GM19463 (cell line): Measurements from ENCODE around the gene SMARCD2.
"Not testable (repeated sequence)": the region's sequence is repeated elsewhere in the genome, so short reads cannot be mapped to it uniquely, and the experiment has no call there.

Source experiments
- ATAC-seq: cut with Tn5 transposase; IDR thresholded peaks from one replicate; pipeline ENCODE4 v1.9.1; 2021; ENCODE audit warnings: mild to moderate bottlenecking, moderate library complexity; ENCODE audit not compliant: unreplicated experiment

The SMARCD2 gene

GRCh38 chr17:63853260-63853659 lies 10.8 kb upstream of the SMARCD2 start:
- ATAC-seq, result no peak

- ATAC-seq, result no peak
Observed at GRCh38 chr17:63850401-63850800, 7.9 kb upstream of the SMARCD2 start.

GRCh38 chr17:63848834-63849689 lies 6.6 kb upstream of the SMARCD2 start:
- ATAC-seq, result peak; percentile 95

GRCh38 chr17:63847525-63848249 lies 5.2 kb upstream of the SMARCD2 start:
- no peak for ATAC-seq

- no peak for ATAC-seq
Observed at GRCh38 chr17:63845509-63845908, 3.0 kb upstream of the SMARCD2 start.

GRCh38 chr17:63843910-63844677 lies 1.6 kb upstream of the SMARCD2 start:
- ATAC-seq, result no peak

GRCh38 chr17:63843387-63843888 lies 953 bp upstream of the SMARCD2 start:
- not testable (repeated sequence) for ATAC-seq

- peak; percentile 36 for ATAC-seq
Observed at GRCh38 chr17:63842173-63842539, 329 bp downstream of the SMARCD2 start.

GRCh38 chr17:63841350-63842172 lies 924 bp downstream of the SMARCD2 start:
- no peak for ATAC-seq

- no peak for ATAC-seq
Observed at GRCh38 chr17:63840591-63841349, 1.7 kb downstream of the SMARCD2 start.

GRCh38 chr17:63838631-63839171 lies 3.8 kb downstream of the SMARCD2 start:
- ATAC-seq, result no peak

GRCh38 chr17:63837962-63838600 lies 4.4 kb downstream of the SMARCD2 start:
- ATAC-seq, result no peak

GRCh38 chr17:63837480-63837879 lies 5.0 kb downstream of the SMARCD2 start:
- ATAC-seq, result no peak

GRCh38 chr17:63836811-63837210 lies 5.7 kb downstream of the SMARCD2 start:
- ATAC-seq, result no peak

- no peak for ATAC-seq
Observed at GRCh38 chr17:63835167-63835720, 7.2 kb downstream of the SMARCD2 start.

GRCh38 chr17:63834431-63835166 lies 7.9 kb downstream of the SMARCD2 start:
- ATAC-seq, result peak; percentile 62

- no peak for ATAC-seq
Observed at GRCh38 chr17:63833741-63834373, 8.6 kb downstream of the SMARCD2 start.
